Fibroblast of lung (primary cell): ENCODE results near the gene CDCP2. TPM values are rescaled to one million over a fixed set of nuclear protein-coding genes. Genes with fewer than 3 reads are reported as not detected.
"Not testable (repeated sequence)": the region's sequence is repeated elsewhere in the genome, so short reads cannot be mapped to it uniquely, and the experiment has no call there.

Experiments used
- DNase-seq, 2 donors: peaks; one replicate each; pipeline versions ENCODE4 v3.0.0 to v3.0.0-alpha.2; 2010; ENCODE audit warnings: low read depth in 2 of 2
- H2AFZ ChIP-seq: 2 replicates; pipeline ENCODE4 v1.5.1; 2012; ENCODE audit warnings: low read length, control low read depth, inconsistent platforms
- H3K27ac ChIP-seq: 2 replicates; pipeline ENCODE4 v1.5.1; 2011; ENCODE audit warnings: low read length, control low read depth; ENCODE audit not compliant: insufficient read depth
- H3K27me3 ChIP-seq: 2 replicates; pipeline ENCODE4 v1.5.1; 2011; ENCODE audit warnings: mild to moderate bottlenecking, low read length; ENCODE audit not compliant: control insufficient read depth, insufficient read depth
- H3K36me3 ChIP-seq: 2 replicates; pipeline ENCODE4 v1.5.1; 2011; ENCODE audit warnings: low read length; ENCODE audit not compliant: control insufficient read depth, insufficient read depth
- H3K4me1 ChIP-seq: 2 replicates; pipeline ENCODE4 v1.5.1; 2011; ENCODE audit warnings: low read length; ENCODE audit not compliant: control insufficient read depth, insufficient read depth; ENCODE audit errors: extremely low read depth
- H3K4me2 ChIP-seq: 2 replicates; pipeline ENCODE4 v1.5.1; 2011; ENCODE audit warnings: low read length, control low read depth; ENCODE audit not compliant: insufficient read depth; ENCODE audit errors: extremely low read depth
- H3K4me3 ChIP-seq, 4 experiments: fragments of 200-600 bp in 1 of 4; sonication (generic) in 1 of 4; replicated peaks in 1 of 4; 2 replicates each; pipeline ENCODE4 v1.5.1; 2011 to 2016; ENCODE audit warnings: low read length in 4 of 4, low read depth in 3 of 4, mild to moderate bottlenecking in 3 of 4, control low read depth in 2 of 4, inconsistent platforms in 1 of 4, mixed read lengths in 1 of 4; ENCODE audit not compliant: insufficient read depth in 1 of 4; ENCODE audit errors: control extremely low read depth in 1 of 4
- H3K79me2 ChIP-seq: 2 replicates; pipeline ENCODE4 v1.5.1; 2012; ENCODE audit warnings: mild to moderate bottlenecking, low read length, inconsistent platforms; ENCODE audit not compliant: control insufficient read depth, insufficient read depth
- H3K9ac ChIP-seq: 2 replicates; pipeline ENCODE4 v1.5.1; 2011; ENCODE audit warnings: mild to moderate bottlenecking, low read length, control low read depth; ENCODE audit not compliant: insufficient read depth
- H3K9me3 ChIP-seq: 2 replicates; pipeline ENCODE4 v1.5.1; 2012; ENCODE audit warnings: low read depth, low read length; ENCODE audit not compliant: control insufficient read depth, insufficient read depth
- H4K20me1 ChIP-seq: 2 replicates; pipeline ENCODE4 v1.5.1; 2011; ENCODE audit warnings: low read length; ENCODE audit not compliant: control insufficient read depth, insufficient read depth; ENCODE audit errors: extremely low read depth
- CTCF ChIP-seq, 2 donors: IDR thresholded peaks in 1 of 2; conservative IDR thresholded peaks in 1 of 2; 1 replicate in 1 of 2; 2 replicates in 1 of 2; pipeline ENCODE4 v1.5.1; 2011 to 2012; ENCODE audit warnings: low read length in 2 of 2, control low read depth in 1 of 2, inconsistent platforms in 1 of 2, low read depth in 1 of 2, mild to moderate bottlenecking in 1 of 2
- EZH2 ChIP-seq: IDR thresholded peaks from 2 replicates; pipeline ENCODE4 v1.5.1; 2012; ENCODE audit warnings: low read length, control low read depth, mild to moderate bottlenecking; ENCODE audit errors: missing control alignments
- polyA plus RNA-seq, 2 donors: library from polyadenylated mRNA; depleted of rRNA in 1 of 2; stranded (reverse) in 1 of 2; unstranded in 1 of 2; fragments of >200 nt; gene quantifications; 2 replicates each; pipeline ENCODE4 v1.2.1, GENCODE V29; 2011 to 2012; ENCODE audit warnings: missing spikeins in 1 of 2
- total RNA-seq: library from RNA; depleted of rRNA; stranded (reverse); fragments of >200 nt; gene quantifications from 2 replicates; pipeline ENCODE4 v1.2.1, GENCODE V29; 2014

Gene CDCP2
- total and polyA plus RNA-seq, 2 donors (not counting 1 experiment from before 2014, with no cell fraction given), result not detected

GRCh38 chr1:54105080-54105479 lies 47.7 kb downstream of the CDCP2 start:
- Histone ChIP-seq H3K36me3 (no peaks in the 10 kb centered on the region), H3K4me1 (no peaks in the 10 kb centered on the region), H3K27ac (no peak overlapping the region), H3K27me3 (no peaks in the 10 kb centered on the region), H3K4me3 (no peak overlapping the region), H2AFZ (no peak overlapping the region), H3K4me2 (no peak overlapping the region), H3K9me3 (no peaks in the 10 kb centered on the region), H3K79me2 (no peaks in the 10 kb centered on the region), H4K20me1 (no peaks in the 10 kb centered on the region), H3K9ac (no peak overlapping the region)
- no peak for DNase-seq
- TF ChIP-seq EZH2 (no peak), CTCF (conservative IDR thresholded peaks at IDR 0.05 in 1 of 2, IDR thresholded peaks at IDR 0.05 in 1 of 2; ENCODE audit: low read depth in 1 of 2, low read length in 2 of 2) (no peak)

- H3K4me1 ChIP-seq, H3K79me2 ChIP-seq: not testable (repeated sequence)
Observed at GRCh38 chr1:54104613-54105012, 48.2 kb downstream of the CDCP2 start.

GRCh38 chr1:54103414-54103813 lies 49.4 kb downstream of the CDCP2 start:
- H4K20me1 ChIP-seq, result no peaks in the 10 kb centered on the region
- no peak overlapping the region for H3K9ac ChIP-seq

More at GRCh38 chr1:54104613-54105012, 48.2 kb downstream of the CDCP2 start:
- not testable (repeated sequence) for DNase-seq, H3K9me3 ChIP-seq, H3K4me3 ChIP-seq, H3K27ac ChIP-seq, H3K36me3 ChIP-seq, H4K20me1 ChIP-seq, H3K4me2 ChIP-seq, H3K27me3 ChIP-seq, H2AFZ ChIP-seq, H3K9ac ChIP-seq

More at GRCh38 chr1:54103414-54103813, 49.4 kb downstream of the CDCP2 start:
- Histone ChIP-seq H3K9me3 (no peaks in the 10 kb centered on the region), H3K36me3 (no peaks in the 10 kb centered on the region), H2AFZ (no peak overlapping the region), H3K4me2 (no peak overlapping the region), H3K4me3 (no peak overlapping the region), H3K27ac (no peak overlapping the region), H3K79me2 (no peaks in the 10 kb centered on the region), H3K4me1 (no peaks in the 10 kb centered on the region), H3K27me3 (no peaks in the 10 kb centered on the region)
- no peak for TF ChIP-seq CTCF (conservative IDR thresholded peaks at IDR 0.05 in 1 of 2, IDR thresholded peaks at IDR 0.05 in 1 of 2; ENCODE audit: low read depth in 1 of 2, low read length in 2 of 2)
- no peak for DNase-seq
